GM19023 (cell line): Measurements from ENCODE around the gene NECTIN1.

Experiments used
- ATAC-seq: cut with Tn5 transposase; IDR thresholded peaks from one replicate; pipeline ENCODE4 v1.9.1; 2021; ENCODE audit warnings: mild to moderate bottlenecking, moderate library complexity; ENCODE audit not compliant: unreplicated experiment

The NECTIN1 gene

DNA sequence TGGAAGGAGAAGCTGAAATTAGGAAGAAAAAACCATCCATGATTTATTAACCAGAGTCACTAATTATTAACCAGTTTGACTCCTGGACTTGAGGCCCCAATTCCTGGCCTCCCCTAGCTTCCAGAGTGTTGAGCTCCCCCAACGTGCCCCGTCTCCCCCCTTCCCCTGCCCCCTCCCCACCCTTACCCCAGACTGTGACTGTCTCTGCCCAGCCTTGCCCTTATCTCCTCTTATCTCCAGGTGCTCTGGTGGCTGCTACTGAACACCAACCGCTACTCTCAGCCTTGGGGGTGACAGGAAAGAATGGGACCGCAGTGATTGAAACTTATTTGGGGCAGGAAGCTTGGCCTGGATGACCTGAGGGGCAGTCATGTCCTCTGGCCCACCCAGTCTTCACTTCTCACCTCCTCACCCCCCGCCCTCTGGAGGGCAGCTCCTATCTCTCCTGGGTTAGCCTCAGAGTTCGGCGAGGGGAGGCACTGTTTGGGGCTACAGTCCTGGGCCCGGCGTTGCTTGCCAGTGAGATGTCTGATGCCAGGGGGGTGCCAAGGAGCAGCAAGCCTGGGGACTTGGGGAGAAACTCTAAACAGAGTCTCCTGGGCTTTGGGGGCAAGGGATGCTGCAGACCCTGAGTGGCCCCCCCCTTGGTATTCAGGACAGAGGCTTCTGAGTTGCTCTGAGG lies 15.5 kb downstream of the NECTIN1 start:
- ATAC-seq = no peak

DNA sequence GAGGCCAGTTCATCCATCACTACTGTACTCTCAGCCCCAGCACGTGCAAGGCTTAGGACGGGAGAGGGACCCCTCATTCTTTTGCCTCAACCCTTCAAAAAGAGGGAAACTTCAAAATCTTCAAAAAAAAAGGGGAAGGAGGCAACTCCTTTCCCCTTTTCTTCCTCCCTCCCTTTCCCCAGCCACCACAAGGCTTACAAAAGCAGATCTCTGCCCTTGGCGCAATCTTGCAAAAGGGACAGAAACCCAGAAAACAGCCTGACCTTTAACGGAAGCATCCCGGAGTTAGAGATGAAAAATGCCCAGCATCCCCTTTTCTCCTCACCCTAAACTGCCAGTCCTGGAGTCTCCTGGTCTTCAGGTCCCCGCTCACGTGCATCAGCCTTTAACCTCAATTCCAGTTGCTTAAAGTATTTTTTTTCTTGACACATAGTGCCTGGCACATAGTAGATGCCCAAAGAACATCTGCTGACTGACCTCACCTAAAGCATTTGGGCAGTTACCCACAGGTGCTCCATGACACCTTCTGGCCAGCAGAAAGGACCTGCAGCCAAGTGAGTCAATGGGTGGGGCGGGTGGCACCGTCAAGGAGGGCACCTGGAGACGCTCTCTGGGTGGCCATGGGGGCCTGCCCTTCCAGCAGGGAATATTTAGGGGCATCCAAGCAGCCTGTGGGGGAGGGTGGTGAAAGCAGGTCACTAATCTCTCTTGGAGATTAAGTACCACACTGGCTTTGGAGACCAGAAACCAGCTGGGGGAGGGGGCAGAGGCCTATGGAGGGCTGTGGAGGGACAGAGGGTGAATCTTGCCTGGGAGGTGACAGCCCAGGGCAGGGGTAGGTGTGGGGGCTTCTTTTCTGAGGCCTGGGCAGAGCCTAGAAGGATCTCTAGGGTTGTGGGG lies 16.3 kb downstream of the NECTIN1 start:
- ATAC-seq = no peak

DNA sequence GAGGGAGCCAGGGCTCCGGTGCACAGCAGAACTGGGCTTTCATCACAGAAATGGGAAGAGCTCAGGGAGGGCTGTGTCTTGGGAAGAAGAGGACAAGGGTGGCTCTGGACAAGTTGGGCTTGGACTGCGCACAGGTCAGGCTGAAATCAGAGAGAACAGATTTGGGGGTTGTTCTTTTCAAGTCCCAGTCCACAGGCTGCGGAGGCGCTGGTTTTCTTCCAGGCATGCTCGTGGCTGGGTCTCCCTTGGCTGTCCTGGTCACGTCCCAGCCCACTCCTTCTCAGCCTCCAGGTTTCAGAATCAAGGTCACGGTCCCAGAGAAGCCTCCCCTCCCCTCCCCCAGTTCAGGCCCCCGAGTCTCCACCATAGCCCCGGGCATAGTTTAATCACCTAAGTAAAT lies 17.0 kb downstream of the NECTIN1 start:
- ATAC-seq = no peak

DNA sequence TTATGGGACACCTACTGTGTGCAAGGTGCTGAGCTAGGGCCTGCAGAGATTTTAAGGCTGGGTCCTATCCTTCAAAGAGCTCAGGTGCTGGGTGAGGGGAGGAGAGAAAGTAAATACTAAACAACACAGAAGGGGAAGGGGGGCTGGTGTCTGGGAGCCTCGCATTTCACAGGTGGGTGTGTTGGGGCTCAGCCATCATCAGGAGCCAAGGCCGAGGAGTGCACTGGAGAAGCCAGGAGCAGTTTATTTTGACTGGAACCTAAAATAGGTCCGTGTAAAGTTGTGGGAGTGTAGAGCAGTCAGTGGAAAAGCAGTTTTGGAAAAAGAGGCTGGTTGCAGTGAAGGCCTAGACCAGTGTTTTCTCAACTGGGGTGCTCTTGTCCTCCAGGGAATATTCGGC lies 17.5 kb downstream of the NECTIN1 start:
- no peak for ATAC-seq

DNA sequence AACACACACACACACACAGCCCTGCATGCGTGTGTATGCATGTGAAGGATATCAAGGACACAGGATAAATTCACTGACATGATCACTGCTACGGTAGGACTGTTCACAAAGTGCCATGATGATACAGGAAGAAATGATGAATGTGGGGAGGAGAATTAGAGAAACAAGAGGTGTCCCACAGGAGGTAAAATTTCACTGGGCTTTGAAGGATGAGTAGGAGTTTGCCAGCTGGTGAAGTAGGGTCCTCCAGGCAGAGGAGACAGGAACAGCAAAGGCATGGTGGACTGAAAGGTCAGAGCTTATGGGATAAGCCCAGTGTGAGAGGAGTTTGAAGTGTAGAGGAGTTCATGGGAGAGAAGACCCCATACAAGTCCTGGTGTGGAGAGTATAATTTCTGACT lies 18.6 kb downstream of the NECTIN1 start:
- no peak for ATAC-seq

DNA sequence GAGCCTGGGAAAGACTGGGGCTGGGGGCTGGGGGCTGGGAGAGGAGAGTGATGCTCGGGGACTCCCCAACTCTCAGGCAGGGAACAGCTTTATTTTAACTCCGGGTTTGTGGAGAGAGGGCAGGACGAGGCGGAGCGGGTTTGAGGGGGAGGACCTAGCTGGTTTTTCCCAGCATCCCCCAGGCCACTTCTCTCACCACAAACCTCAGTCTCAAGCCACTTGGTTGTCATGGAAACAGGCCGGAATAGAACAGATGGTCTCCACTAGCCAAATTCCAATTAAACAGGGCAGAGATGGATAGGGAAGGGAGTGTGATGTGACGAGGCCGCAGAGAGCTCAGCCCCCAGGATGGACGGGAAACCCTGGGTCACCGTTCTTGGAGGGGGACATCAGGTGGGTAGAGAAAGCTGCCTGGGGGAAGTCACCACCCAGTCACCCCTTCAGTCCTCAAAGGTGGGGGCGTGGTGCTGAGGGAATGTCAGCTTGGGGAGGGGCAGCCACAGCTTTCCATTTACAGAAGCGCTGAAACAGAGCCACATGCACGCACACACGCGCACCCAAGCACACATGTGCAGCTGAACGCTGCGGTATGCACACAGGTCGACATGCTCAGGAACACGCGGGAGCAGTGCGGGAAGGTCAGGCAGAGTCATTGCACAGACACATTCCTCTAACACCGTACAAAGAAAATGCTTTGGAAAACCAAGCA lies 19.2 kb downstream of the NECTIN1 start:
- no peak for ATAC-seq

DNA sequence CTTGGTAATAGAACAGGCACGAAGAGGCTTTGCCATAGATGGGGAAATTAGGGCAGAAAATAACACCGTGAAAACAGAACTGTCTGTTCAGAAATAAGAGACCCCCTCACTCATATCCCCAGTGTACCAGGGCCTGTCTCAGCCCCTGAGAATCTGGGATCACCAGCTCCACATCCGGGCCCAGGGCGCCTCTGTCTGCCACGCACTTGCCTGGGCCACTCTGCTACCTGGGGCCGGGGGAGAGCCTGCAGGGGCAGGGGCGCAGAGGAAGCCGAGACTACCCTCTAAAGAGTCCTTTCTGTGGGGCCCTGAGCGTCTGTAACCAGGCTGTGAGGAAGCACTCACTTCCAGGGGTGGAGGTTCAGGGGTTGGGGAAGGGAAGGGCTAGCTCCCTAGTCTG lies 19.8 kb downstream of the NECTIN1 start:
- no peak for ATAC-seq

DNA sequence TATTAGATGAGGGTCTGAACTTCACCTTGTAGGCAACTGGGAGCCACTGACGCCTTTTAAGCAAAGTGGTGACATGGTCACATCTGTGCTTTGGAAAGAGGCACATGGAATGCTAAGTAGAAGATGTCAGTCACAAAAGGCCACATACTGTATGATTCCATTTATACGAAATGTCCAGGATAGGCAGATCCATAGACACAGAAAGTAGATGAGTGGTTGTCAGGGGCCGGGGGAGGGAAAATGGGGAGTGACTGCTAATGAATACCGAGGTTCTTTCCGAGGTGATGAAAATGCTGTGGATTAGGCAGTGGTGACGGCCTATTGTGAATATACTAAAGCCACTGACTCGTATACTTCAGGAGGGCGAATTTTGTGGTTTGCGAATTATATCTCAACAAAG lies 20.6 kb downstream of the NECTIN1 start:
- ATAC-seq = no peak

DNA sequence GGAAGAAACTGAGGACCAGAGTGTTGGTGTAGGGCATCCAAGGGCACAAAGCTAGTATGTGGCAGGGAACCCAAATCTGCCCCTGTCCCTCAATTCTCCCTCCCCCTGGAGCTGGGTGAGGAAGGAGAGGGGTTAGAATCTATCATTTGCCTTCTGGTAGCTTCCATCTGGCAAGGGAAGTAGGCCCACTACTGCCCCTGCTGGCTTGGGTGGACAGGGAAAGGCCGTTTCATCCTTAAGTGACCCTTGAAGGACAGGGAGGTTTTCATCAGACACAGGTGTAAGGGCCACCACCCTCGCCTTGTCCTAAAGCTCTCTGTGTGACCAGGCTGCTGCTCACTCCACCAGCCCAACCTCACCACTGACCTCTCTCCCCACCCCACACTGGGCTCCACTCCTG lies 22.1 kb downstream of the NECTIN1 start:
- ATAC-seq = no peak

DNA sequence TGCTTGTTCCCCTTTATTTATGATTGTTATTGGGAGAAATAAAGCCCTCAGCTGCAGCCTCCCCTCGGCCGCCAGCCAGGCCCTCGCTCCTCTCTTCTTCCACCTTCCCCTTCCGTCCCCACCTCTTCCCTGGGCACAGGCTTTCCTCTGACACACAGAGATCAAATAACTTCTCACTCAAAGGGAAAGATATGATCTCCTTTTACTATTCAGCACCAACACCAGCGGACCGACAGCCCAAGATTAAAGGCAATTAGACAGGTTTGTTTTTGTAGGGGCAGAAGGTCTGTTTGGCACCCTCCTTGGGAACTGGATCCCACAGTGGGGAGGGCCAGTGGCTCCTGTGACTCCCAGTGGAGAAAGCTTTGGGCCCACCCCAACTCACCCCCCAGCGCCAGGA lies 23.0 kb downstream of the NECTIN1 start:
- no peak for ATAC-seq

DNA sequence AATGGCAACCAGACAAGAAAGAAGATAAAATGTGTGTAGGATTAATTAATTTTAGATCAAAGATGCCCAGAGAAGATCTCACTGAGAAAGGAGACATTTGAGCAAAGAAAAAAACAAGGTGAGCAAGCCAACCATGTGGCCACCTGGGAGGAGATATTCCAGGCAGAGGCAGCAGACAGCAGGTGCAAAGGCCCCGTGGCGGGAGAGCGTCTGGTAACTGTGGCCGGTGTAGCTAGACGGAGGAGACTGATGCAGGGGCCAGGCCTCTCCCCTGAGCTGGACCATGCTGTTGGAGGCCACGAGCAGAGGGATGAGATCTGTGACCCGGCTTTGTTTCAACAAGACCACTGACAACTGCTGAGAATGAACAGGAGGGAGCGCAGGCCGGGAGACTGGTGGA lies 23.6 kb downstream of the NECTIN1 start:
- ATAC-seq = no peak

DNA sequence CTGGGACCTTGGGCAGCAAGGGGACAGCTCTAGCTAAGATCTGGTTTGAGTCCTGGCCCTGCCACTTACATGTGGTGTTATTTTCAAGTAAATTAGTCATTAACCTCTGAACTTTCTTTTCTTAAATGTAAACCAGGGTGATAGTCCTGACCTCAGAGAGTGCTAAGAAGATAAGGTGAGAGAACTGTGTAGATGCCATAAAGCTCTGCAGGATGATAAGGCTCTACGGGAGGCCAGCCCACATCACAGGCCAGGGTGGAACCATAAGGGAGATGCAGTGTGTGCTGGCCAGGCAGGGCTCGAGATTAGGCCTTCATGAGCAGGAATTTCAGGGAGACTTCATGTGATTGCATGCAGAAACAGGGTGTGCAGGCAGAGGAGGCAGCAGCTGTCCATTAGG lies 24.2 kb downstream of the NECTIN1 start:
- ATAC-seq = no peak

DNA sequence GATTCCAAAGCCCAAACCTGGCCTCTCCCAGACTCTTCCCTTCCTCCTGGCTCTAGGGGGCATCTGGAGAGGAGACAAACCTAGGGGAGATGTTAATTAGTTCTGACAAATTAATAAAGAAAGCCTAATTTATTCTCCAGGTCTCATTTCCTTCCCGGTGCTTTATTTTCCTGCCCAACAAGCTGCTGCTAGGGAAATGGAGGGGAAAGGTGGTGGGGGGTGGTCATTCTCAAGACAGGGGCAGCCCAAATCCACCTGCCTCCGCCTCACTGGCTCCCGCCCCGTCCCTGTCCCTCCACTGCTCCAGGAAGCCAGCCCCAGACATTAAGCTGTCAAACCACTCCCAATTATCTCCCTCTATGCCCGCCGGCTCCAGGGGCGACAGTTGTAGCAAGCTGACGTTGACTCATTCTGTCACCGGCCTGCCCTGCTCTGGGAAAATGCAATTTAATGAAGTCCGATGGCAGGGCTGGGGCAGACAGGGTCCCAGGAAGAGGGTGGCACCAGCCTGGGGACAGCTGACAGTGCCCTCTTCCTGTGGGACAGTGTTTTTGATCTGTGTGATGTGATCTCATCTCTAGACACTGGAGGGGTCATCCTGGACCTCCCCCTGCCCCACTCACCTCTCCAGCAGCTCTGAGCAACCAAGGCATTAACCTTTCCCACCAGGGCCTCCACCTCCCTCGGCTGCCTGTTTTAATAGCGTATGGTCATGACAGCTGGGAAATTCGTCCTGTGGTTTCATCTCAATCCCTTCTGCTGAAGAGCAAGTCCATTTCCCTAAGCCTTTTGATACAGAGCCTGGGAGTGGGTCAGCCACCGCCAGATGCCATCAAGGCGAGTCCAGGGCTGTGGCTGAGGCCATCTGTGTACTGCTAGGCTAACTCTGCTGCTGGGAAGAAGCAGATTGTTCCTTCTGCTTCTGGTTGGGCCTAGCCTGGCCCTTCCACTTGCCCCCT lies 27.1 kb downstream of the NECTIN1 start:
- ATAC-seq = no peak

DNA sequence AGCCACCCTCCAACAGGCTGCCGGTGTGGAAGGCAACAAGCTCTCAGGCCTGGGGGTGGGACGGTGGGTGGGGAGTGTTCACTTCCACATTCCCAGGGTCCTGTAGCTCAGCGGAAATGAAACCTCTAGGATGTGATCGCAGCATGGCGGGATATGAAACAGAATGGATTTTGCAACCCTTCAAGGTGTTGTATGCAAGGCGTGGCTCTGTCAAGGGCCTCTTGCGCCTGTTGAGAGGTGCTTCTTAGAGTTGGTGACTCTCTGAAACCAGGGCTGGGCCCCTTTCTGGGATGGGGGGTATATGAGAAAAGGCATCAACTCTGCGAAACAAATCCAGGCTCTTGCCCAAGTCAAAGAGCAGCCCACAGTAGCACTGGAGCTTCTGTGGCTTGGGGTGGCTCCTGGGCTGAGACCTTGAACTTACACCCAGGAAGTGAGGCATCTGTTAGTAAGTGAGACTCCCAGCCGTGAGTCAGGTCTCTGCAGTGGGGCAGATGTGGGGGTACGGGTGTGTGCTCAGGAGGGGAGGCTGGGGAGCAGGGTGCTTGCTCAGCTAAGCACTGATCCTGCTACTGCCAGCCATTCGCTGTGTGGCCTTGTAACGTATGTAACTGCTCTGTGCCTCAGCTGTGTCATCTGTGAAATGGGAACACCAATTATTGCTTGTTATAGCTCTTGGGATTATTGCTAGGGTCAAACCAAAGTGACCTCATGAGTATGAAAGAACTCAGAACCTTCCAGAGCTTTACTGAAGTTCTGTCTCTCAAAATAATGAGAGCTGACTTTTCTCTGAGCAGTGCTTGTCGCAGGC lies 28.3 kb downstream of the NECTIN1 start:
- ATAC-seq = no peak

DNA sequence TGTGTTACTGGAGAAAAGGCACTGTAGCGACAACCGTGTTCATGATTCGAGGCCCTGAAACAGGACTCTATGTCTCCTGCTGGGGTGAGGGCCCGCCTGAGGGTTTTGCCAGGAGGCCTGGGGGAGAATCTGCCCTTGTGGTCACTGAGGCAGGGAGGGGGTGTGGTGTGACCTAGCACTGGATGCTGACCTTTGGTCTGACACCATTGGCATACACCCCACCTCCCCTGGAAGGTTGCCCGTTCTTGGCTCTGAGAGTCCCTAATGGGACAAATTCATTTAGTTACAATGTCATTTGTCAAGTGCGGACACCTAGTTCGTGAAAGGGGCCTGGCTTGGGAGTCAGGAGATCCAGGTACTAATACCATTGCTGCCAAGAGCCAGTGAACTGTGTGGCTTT lies 29.0 kb downstream of the NECTIN1 start:
- ATAC-seq = no peak

DNA sequence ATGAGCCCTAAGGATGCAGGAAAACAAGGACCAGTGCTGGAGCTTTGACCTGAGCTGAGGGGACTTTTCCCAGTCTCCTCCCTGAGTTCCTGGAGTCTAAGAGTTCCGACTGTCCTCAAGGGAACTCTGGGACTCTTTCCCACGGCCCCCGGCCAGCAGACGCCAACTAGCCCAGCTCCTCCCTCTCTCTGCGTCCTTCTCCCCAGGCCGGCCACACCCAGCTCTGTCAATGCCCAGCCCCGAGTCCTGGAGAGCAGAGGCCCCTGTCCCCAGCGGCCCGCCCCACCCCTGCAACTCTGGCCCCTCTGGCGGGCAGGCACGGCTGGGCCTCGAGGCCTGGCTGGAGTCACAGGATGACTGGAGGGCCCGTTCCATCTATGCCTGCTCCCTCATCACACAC lies 29.8 kb downstream of the NECTIN1 start:
- ATAC-seq = no peak

DNA sequence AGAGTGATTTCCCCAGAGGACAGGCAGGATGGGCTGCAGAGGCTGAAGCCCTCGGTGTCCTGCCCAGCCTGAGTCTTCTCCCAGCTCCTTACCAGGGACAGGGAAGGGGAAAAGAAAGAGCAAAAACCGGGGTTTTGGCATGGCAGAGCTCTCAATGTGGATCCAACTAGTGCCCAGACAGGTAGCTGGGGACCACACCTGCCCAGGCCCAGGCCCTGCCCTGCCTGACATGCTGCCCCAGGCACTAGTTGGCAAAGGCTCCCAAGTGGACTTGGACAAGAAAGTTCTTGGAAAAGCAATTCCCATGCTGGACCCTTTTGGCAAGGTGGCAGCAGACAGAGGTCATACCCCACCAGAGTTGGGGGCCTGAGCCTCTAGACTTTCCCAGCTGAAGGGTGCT lies 31.1 kb downstream of the NECTIN1 start:
- no peak for ATAC-seq

DNA sequence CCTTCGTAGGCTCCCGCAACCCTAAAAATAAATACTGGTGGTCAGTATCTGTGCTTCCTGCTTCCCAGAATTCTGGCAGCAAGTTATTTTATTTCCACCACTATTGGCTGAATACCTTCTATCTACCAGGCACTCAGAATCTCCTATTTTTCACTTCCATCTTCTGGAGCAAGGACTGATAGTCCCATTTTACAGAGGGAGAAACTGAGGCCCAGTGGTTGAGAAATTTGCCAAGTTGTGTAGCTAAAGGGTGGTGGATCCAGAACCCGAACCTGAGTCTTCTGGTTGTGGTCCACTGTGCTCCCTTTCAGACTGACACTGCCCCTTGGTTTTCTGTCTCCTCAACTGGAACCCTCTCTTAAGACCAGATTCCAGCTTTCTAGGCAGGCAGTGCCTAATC lies 31.6 kb downstream of the NECTIN1 start:
- ATAC-seq = no peak

DNA sequence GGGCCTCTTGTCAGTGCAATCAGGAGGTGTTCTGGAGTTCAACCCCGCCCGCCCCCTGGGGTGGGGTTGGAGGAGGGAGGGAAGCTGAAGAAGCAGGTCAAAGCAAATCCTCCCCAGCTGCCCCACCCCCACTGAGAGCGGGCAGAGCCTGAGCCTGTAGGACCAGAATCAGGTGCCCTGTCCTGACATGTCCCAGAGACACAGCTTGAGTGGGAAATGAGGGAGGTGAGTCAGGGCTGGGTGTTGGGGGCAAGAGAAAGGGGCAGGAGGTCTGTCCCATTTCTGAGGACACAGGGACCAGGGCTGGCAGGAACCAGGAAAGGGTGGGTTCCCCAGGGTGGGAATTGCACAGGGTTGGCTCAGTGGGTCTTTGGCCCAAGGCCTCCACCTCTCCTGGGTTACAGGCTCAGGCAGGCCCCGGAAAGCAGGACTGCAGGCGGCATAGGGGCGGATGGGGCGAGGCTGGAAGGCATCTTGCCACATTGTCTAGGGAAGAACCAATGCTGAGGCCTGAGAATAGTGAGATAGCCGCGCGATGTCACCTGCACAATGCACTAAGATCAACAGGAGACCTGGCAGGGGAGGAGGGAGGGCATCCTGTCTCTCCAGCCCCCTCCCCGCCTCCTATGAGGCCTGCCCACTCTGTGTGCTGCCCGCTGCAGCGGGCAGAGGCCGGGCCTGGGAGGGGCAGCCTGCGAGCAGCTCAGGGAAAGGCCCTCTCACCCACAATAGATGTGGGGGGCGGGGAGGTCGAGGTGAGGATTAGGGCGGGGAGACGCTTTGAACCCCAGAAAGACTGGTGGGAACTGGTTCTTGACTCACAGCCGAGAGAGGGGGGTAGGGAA lies 32.4 kb downstream of the NECTIN1 start:
- ATAC-seq = no peak
